ENCODE data around the gene OSGIN1.

The OSGIN1 gene, protein sequence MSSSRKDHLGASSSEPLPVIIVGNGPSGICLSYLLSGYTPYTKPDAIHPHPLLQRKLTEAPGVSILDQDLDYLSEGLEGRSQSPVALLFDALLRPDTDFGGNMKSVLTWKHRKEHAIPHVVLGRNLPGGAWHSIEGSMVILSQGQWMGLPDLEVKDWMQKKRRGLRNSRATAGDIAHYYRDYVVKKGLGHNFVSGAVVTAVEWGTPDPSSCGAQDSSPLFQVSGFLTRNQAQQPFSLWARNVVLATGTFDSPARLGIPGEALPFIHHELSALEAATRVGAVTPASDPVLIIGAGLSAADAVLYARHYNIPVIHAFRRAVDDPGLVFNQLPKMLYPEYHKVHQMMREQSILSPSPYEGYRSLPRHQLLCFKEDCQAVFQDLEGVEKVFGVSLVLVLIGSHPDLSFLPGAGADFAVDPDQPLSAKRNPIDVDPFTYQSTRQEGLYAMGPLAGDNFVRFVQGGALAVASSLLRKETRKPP

DNA sequence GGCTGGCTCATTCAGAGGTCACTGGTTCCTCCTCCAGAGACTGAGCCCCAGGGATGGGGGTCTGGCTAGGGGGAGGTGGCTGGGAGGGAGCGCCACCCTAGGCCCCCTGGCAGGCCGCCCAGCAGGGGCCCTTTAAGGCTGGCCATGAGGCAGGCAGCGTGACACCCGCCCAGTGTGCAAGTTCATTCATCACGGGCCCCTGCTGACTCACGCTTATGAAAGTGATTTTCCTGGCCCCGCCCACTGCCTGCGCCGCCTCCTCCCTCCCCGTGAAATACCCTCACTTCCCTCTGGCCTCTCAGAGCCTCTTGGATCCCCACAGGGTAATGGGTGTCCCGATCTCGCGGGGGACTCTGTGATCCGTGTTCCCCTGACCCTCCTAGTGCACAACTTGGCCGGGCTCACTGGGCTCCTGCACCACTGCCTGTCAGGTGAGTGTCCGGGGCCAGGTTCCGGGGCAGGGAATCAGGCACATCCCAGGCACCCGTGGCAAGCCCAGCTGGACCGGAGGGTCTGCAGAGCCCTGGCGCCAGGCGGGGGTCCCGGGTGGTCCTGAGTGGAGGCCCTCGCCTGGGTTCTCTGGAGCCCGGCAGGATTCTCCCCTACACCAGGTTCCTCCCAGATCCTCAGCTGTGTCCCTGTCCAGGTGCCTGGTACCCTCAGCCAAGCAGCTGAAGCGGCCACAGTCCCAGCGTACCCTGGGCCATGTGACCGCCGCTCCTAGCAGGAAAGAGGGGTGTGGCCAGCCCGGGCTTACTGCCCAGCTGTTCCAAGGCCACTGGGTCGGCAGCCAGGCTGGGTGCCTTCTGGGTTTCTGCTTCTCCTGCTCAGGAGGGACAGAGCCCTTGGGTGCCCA lies at the start of gene OSGIN1:
Gene OSGIN1 (plus strand): TSS at position 301 of the 856 bp plus-strand sequence. CDS start 4,432 bp downstream, outside the sequence.
- Mint-ChIP-seq H3K4me3 (peak within 1 kb of the TSS; percentile 85 to 88), H3K4me1 (peaks cover 6 to 36% of the 10 kb centered on the region in 2 donors), H3K27ac (peak within 1 kb of the TSS; percentile 86), H3K9me3 (no peaks in the 10 kb centered on the region), H3K36me3 (peaks cover 0 to 5% of the 10 kb centered on the region in 2 donors), H3K27me3 (peaks cover 21 to 23% of the 10 kb centered on the region in 2 donors)
- ATAC-seq (replicated peaks): peak; percentile 88 to 91
- DNase-seq: peak; percentile 76

DNA sequence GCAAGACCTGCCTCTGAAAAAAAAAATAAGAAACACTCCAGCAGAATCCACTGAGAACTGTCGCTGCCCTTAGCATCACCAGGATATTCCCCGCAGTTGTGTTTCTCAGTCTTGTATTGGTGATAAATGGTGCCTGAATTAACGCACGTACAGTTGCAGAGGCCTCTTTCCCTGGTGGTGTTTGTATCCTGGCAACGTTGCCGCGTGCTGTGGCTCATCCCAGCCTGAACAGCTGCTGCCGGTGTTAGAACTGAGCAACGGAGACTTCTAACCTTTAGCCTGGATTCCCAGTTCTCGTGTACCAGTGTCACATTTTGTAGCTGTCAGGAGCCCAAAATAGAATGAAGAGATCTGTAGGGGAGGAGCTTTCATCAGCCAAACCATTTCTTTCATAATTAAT lies 49.3 kb upstream of the OSGIN1 start:
- DNase-seq (no peak), ATAC-seq (replicated peaks) (no peak)
- no peak overlapping the region for H3K27ac Mint-ChIP-seq
- H3K4me1 Mint-ChIP-seq: peaks cover 19 to 31% of the 10 kb centered on the region in 2 donors
- no peaks in the 10 kb centered on the region for H3K9me3 Mint-ChIP-seq
- H3K4me3 Mint-ChIP-seq: no peak overlapping the region
- no peaks in the 10 kb centered on the region for H3K27me3 Mint-ChIP-seq
- H3K36me3 Mint-ChIP-seq: peaks cover 12 to 38% of the 10 kb centered on the region in 2 donors

DNA sequence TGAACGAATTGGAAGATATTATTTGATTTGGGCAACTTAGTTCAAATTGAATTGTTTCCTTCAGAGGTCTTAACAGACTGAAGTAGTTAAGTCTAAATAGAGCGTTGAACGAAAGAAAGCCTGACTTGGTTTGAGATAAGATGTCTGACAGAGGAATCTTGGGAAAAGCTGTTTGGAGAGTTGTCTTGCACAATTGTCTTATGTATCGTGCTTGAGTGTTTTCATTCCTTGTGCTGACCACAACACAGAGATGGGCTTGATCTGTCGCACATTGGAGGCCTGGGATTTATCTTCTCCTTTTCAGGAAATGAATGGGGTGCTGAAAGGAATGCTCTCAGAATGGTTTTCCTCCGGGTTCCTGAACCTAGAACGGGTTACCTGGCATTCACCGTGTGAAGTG lies 46.4 kb upstream of the OSGIN1 start:
- H3K36me3 Mint-ChIP-seq: peaks cover 26 to 46% of the 10 kb centered on the region in 2 donors
- H3K27me3 Mint-ChIP-seq: no peaks in the 10 kb centered on the region
- no peaks in the 10 kb centered on the region for H3K9me3 Mint-ChIP-seq
- H3K4me1 Mint-ChIP-seq: peaks cover 9 to 13% of the 10 kb centered on the region in 2 donors
- H3K4me3 Mint-ChIP-seq: no peak overlapping the region
- DNase-seq (no peak), ATAC-seq (replicated peaks) (no peak)
- H3K27ac Mint-ChIP-seq: no peak overlapping the region

DNA sequence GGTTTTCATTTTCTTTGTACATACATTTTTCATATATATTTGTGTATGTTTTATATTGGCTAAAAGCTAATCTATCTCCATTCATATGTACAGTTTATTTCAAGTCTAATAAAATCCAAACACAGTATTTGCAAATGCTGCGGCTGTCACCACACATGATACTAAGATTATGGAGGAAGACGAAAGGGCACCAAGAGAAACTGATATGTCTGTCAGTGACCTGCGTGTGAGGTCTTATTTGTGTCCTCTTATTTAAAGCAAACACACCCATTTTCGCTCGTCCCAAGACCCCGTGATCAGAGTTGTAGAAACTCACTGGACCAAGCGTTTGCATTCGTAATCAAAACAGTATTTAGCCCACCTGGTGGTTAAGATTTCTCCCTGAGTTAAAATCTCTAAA lies 45.9 kb upstream of the OSGIN1 start:
- H3K27ac Mint-ChIP-seq: no peak overlapping the region
- no peaks in the 10 kb centered on the region for H3K27me3 Mint-ChIP-seq
- no peaks in the 10 kb centered on the region for H3K9me3 Mint-ChIP-seq
- no peak for ATAC-seq (replicated peaks)
- H3K4me3 Mint-ChIP-seq: no peak overlapping the region
- H3K4me1 Mint-ChIP-seq: peaks cover 8 to 10% of the 10 kb centered on the region in 2 donors
- H3K36me3 Mint-ChIP-seq: peaks cover 29 to 47% of the 10 kb centered on the region in 2 donors
- DNase-seq: no peak

DNA sequence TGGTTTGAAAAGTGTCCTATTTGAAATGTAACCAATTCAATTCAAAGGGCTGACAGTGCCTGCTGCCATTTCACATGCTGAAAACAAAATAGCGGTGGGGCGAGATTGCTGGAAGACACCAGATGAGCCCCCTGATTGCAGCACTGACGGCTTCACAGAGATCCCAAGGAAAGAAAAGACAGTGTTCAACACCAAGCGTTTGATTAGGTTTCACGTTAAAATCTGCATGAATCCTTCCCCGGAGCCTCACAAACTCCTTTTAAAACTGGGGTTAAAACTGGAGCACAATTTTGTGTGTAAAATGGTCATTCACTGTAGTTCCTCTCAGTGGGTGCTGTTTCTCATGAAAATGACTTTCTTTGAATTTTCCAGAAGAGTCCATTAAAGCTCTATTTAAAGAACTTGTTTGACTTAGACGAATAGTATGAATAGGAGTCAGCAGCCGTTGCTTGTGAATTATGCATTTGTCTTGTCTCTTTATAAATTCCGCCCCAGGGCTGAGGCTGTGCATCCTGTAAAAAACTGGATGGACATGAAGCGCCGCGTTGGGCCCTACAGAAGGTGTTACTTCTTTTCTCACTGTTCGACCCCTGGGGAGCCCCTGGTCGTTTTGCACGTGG lies 45.3 kb upstream of the OSGIN1 start:
- Mint-ChIP-seq H3K4me1 (peaks cover 4 to 6% of the 10 kb centered on the region in 2 donors), H3K4me3 (no peak overlapping the region), H3K36me3 (peaks cover 31 to 51% of the 10 kb centered on the region in 2 donors), H3K9me3 (no peaks in the 10 kb centered on the region), H3K27me3 (no peaks in the 10 kb centered on the region), H3K27ac (no peak overlapping the region)
- DNase-seq: no peak
- ATAC-seq (replicated peaks): no peak

DNA sequence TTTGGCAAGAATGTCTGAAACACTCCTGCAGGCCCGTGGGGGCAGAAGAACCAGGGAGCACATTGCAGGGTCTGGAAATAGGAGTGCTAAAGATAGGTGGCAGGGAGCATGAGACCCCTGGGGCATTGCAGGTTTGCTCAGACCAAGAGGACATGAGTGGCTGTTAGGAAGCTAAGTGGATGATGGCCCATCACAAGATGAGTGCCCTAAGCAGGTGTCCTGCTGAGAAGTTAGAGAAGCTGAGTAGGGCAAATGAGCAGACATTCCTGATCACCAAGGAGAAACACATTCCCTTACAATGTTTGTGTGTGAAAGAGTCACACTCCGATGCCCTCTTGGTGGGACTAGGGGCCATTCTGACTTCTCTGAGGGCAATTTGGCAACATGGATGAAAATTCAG lies 44.2 kb upstream of the OSGIN1 start:
- ATAC-seq (replicated peaks): no peak
- H3K4me3 Mint-ChIP-seq: no peak overlapping the region
- DNase-seq: no peak
- no peaks in the 10 kb centered on the region for H3K27me3 Mint-ChIP-seq
- H3K36me3 Mint-ChIP-seq: peaks cover 38 to 55% of the 10 kb centered on the region in 2 donors
- peak overlapping the region; percentile 48 for H3K27ac Mint-ChIP-seq
- H3K9me3 Mint-ChIP-seq: no peaks in the 10 kb centered on the region
- H3K4me1 Mint-ChIP-seq: peaks cover 0 to 4% of the 10 kb centered on the region in 2 donors

DNA sequence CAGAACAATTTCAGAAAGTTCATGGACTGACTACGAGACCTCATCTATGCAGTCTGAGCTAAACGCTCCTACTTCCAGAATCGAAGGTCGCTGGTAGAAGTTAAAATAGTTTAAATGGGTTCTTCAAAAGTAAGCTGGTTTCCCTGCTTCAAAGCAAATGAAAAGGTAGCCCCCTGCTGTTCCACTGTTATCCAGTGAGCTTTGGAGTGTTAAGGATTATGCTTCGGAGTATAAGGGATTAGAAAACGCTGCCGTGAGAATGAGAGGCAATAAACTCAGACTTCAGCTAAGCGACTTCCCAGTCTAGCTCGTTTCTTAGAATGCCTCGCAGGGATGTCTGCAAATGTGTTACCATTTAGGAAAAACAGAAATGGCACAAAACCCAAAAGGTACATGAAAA lies 41.8 kb upstream of the OSGIN1 start:
- no peaks in the 10 kb centered on the region for H3K27me3 Mint-ChIP-seq
- H3K4me1 Mint-ChIP-seq: peaks cover 0 to 4% of the 10 kb centered on the region in 2 donors
- H3K36me3 Mint-ChIP-seq: peaks cover 47 to 62% of the 10 kb centered on the region in 2 donors
- ATAC-seq (replicated peaks) (no peak), DNase-seq (no peak)
- H3K27ac Mint-ChIP-seq: no peak overlapping the region
- H3K4me3 Mint-ChIP-seq: no peak overlapping the region
- H3K9me3 Mint-ChIP-seq: no peaks in the 10 kb centered on the region

DNA sequence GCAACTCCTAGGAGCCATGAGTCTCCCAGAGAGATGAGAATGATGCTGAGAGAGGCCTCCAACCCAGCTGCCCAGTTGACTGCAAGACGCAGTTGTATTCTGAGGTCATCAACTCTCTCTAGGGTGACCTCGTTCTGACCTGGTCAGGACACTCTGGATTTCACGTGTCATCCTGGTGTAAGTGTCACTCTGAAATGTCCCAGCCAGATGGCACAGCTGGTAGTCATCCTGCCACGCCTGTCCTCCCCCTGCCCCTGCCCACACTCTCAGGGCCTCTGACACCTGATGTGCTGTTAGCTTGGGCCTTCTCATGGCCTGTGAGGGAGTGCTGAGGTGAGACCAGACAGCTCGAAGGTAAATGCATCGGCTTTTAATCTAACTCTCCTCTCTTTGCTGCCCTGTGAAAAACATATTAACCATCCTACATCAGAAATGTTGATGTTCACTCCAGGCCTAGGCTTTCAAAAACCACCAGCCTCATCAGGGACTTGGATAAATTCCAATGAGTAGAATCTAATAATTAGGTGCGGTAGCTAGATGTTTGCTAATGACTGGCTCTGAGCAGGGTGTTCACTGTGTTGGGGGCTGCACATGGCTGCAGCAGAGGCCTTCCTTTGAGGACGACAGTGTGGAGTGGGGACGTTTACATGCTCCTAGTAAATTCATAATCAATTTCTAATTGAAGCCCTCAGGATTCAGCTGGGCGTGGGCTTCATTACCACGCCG lies 40.4 kb upstream of the OSGIN1 start:
- no peak for DNase-seq
- peaks cover 50 to 67% of the 10 kb centered on the region in 2 donors for H3K36me3 Mint-ChIP-seq

DNA sequence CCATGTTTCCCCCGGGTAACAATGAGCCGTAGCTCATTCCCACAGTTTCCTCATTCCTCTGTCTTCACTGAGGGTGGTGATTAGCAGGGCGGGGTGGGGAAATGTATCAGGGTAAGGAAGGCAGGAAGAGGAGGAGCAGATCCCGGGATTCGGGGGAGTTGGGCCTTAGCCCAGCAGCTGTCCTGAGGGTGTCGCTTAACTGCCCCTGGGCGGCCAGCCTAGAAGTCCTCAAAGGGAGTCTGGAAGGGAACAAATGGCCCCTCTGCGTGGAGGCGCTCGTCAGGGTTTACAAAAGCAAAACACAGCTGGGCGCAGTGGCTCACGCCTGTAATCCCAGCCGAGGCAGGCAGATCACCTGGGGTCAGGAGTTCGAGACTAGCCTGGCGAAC lies 39.8 kb upstream of the OSGIN1 start:
- no peak overlapping the region for H3K4me3 Mint-ChIP-seq
- peaks cover 0 to 1% of the 10 kb centered on the region in 2 donors for H3K4me1 Mint-ChIP-seq
- ATAC-seq (replicated peaks) (no peak), DNase-seq (no peak)
- H3K27me3 Mint-ChIP-seq: no peaks in the 10 kb centered on the region
- H3K36me3 Mint-ChIP-seq: peaks cover 52 to 69% of the 10 kb centered on the region in 2 donors
- H3K9me3 Mint-ChIP-seq: no peaks in the 10 kb centered on the region
- H3K27ac Mint-ChIP-seq: no peak overlapping the region

More for the DNA sequence above, 40.4 kb upstream of the OSGIN1 start:
- no peaks in the 10 kb centered on the region for H3K27me3 Mint-ChIP-seq
- peaks cover 0 to 1% of the 10 kb centered on the region in 2 donors for H3K4me1 Mint-ChIP-seq
- no peaks in the 10 kb centered on the region for H3K9me3 Mint-ChIP-seq
- H3K4me3 Mint-ChIP-seq: no peak overlapping the region
- no peak for ATAC-seq (replicated peaks)
- no peak overlapping the region for H3K27ac Mint-ChIP-seq

DNA sequence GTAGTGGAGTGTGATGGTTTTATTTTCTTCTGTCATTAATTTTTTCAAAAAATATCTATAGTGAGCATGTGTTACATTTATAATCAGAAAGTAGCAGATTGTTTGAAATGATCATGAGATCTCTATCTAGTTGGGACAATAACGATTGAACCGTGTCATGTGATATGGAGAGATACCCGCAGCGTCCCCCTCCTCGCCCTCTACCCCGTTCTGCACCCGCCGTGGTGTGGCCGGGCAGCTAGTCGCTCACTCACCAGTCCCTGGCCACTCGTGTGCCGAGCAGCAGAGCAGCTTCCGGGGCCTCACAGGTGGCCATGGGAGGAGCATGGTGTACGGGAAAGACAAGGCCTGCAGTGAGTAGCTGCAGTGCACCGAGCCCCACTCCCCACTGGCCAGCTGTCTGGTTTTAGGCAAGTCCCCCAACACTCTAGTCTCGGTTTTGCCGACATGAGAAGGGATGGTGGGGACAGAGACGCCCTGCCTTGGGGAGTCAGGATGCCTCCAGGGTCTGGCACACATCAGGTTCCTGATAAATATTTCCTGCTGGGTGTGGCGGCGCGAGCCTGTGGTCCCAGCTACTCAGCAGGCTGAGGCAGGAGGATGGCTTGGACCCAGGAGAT lies 38.8 kb upstream of the OSGIN1 start:
- Mint-ChIP-seq H3K27me3 (no peaks in the 10 kb centered on the region), H3K4me1 (no peaks in the 10 kb centered on the region), H3K27ac (no peak overlapping the region), H3K4me3 (no peak overlapping the region), H3K9me3 (no peaks in the 10 kb centered on the region), H3K36me3 (peaks cover 56 to 70% of the 10 kb centered on the region in 2 donors)
- DNase-seq: no peak
- ATAC-seq (replicated peaks): no peak

DNA sequence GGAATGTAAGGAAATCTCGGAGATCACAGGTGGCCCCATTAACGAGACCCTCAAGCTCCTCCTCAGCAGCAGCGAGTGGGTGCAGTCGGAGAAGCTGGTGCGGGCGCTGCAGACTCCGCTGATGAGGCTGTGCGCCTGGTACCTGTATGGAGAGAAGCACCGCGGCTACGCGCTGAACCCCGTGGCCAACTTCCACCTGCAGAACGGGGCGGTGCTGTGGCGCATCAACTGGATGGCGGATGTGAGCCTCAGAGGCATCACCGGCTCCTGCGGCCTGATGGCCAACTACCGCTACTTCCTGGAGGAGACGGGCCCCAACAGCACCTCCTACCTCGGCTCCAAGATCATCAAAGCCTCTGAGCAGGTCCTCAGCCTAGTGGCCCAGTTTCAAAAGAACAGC lies 38.0 kb upstream of the OSGIN1 start:
- Mint-ChIP-seq H3K27ac (no peak overlapping the region), H3K4me3 (no peak overlapping the region), H3K36me3 (peaks cover 54 to 72% of the 10 kb centered on the region in 2 donors), H3K27me3 (no peaks in the 10 kb centered on the region), H3K4me1 (no peaks in the 10 kb centered on the region), H3K9me3 (no peaks in the 10 kb centered on the region)
- no peak for DNase-seq
- ATAC-seq (replicated peaks): no peak

DNA sequence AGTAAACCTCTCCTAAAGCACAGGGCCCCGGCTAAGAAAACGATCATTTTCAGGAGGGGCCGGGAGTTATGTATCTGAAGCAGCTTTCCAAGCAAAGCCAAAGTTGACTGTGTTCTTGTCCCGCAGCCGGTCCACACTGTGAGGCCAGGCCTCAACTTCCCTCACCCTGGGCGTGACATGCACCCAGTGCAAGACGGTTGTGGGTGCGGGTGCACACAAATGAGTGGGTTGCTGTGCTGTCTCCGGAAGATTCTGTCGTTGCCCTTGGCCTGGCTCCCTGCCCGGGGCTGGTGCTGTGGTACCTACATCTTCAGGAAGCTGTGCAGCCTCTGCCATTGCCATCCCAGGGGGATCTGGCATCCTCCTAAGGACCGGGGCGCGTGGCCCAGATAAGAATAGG lies 37.5 kb upstream of the OSGIN1 start:
- DNase-seq: no peak
- H3K36me3 Mint-ChIP-seq: peaks cover 51 to 74% of the 10 kb centered on the region in 2 donors

More for the DNA sequence above, 37.5 kb upstream of the OSGIN1 start:
- Mint-ChIP-seq H3K4me1 (no peaks in the 10 kb centered on the region), H3K9me3 (no peaks in the 10 kb centered on the region), H3K4me3 (no peak overlapping the region), H3K27me3 (no peaks in the 10 kb centered on the region), H3K27ac (no peak overlapping the region)
- no peak for ATAC-seq (replicated peaks)

All from stimulated activated naive B cell treated with anti-CD40 and anti-IgM and Interleukin-4, amounts not matched to agents 10 μg/mL and 1 μg/mL and 100 μg/mL, for 72 hours (primary cell).